Posterior cingulate gyrus (tissue), 11 donors: ENCODE results near the gene CCDC178.
"Not testable (repeated sequence)": the region's sequence is repeated elsewhere in the genome, so short reads cannot be mapped to it uniquely, and the experiment has no call there.

Source experiments
- DNase-seq, 10 donors: peaks; one replicate each; pipeline versions ENCODE4 v3.0.0 to v3.0.0-alpha.2; 2020 to 2021; ENCODE audit warnings: mixed read lengths in 3 of 10
- intact Hi-C: fragments of 100-400 bp; cut with DNase I; formaldehyde crosslinking; loops from one replicate; pipeline ENCODE4 v1.15.1; 2023

Gene CCDC178

GRCh38 chr18:33152376-33152775 lies 288.1 kb downstream of the CCDC178 start:
- intact Hi-C loops = no loop called here
- peak in 1 of 10 donors; percentile 12 for DNase-seq

GRCh38 chr18:33147811-33148210 lies 292.7 kb downstream of the CCDC178 start:
- intact Hi-C loops = not testable (repeated sequence)

DNA sequence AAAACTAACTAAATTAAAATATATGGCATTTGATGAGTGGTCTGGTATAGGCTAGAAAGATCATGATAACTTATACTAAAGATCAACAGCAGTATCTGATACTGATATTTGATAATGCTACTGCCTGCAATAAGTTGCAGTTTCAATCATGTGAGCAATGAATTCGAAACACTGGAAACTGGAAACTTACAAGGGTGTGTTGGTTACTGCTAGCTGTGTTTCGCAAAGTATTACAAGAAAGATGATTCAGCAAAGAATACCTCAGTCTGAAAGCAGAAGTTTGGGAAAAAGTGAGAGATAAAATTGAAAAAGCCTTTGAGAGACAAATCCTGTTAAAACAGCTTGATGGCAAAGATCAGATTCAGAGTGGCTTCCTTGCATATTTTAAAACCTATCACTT lies 294.5 kb downstream of the CCDC178 start:
- no peak for DNase-seq
- intact Hi-C loops = no loop called here

More at GRCh38 chr18:33147811-33148210, 292.7 kb downstream of the CCDC178 start:
- peak in 1 of 10 donors; percentile 41 for DNase-seq

DNA sequence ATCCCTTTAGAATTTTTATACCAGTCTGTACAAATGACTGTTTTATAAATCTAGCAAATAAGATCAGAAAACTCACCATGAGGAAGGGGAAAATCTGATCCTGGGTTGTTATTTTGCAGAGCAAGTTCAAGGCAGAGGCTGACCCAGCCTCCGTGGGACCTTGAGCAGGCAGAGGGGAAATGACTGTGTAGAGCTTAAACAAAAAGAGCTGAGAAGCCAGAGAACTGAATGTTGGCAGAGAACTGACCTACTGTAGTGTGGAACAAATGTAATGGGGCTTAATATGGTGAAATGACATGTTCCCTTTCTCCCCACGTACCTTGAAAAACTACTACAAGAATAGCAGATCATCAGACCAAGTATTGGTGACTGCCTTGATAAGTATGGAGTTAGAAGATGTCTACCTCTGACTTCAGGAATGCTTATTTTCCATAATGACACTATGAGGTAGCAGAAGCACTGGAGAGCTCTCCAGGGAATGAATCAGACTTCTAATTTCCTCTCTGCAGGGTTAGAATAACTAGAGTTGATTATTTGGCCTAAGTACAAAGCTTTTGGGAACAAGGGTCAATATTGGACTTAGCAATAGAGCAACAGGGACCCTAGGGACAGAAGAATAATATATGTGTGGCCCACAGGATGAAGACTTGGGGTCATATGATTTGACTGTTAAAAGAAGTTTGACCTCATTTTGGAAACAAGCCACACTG lies 304.4 kb downstream of the CCDC178 start:
- no peak for DNase-seq
- intact Hi-C loops = no loop called here

GRCh38 chr18:33132657-33133056 lies 307.9 kb downstream of the CCDC178 start:
- DNase-seq = no peak
- intact Hi-C loops = no loop called here

DNA sequence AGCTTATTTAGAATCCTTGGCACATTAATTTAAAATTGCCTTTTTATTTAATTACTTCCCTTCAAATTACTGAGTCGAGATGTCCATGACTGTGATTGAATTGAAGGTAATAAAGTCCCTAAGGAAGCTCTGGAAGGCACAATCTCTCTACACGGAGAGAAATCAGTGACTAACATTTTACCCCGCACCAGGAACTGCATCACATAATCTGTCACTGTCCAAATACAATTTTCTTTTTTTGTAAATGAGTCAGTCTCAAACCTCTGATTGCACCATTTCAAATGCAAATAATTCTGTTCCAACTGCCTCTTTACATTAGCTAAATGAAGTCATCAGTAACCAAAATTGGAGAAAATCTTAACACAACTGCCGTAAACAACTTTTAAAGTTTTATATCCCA lies 311.9 kb downstream of the CCDC178 start:
- DNase-seq = no peak

GRCh38 chr18:33123862-33124518 lies 316.5 kb downstream of the CCDC178 start:
- intact Hi-C loops = no loop called here
- no peak for DNase-seq

More for the DNA sequence above, 311.9 kb downstream of the CCDC178 start:
- intact Hi-C loops = no loop called here

- intact Hi-C loops = no loop called here
- DNase-seq = no peak
These were observed 324.1 kb downstream of the CCDC178 start for GRCh38 chr18:33116376-33116775.

DNA sequence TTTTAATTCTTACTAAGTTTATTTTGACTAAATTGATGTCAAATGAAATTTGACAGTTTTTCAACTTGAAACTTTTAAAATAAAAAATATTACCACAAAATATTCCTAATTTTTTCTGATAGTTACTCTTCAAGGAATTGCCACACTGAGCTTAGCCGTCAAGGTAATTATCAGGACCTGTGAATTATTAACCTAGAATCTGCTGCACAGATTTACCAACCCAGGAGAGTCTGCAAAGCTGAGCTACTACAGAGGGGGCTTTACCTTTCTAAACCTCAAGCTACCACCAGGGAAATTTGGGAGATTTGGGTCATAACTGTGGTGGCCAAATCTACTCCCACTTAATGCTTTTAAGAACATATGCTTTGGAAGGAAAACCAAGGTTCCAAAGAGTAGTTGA lies 324.6 kb downstream of the CCDC178 start:
- intact Hi-C loops = no loop called here
- no peak for DNase-seq

DNA sequence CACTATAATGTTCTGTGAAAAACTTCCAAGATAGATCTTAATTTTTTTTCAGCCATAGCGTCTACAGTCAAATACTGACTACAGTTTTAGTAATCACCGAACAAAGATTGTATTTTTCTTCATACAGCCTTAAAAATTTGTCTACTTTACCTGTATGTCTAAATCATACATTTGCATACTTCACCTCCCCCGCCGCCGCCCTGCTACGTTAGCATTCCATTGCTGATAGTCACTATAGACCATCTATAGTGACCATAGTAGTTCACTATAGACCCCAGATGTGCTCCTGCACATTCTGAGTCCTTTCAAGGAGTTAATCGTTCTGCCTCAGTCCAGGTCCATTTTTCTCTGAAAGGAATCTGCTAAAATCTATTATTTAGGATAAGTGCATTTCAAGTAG lies 325.0 kb downstream of the CCDC178 start:
- no peak for DNase-seq
- intact Hi-C loops = no loop called here

GRCh38 chr18:33114749-33115148 lies 325.8 kb downstream of the CCDC178 start:
- DNase-seq = no peak
- intact Hi-C loops = no loop called here

- DNase-seq = no peak
- intact Hi-C loops = no loop called here
These were observed 327.1 kb downstream of the CCDC178 start for GRCh38 chr18:33113416-33113815.

- DNase-seq = no peak
- intact Hi-C loops = no loop called here
These were observed 333.0 kb downstream of the CCDC178 start for GRCh38 chr18:33107511-33107910.

GRCh38 chr18:33101316-33101715 lies 339.2 kb downstream of the CCDC178 start:
- intact Hi-C loops = no loop called here
- no peak for DNase-seq

- intact Hi-C loops = no loop called here
- no peak for DNase-seq
These were observed 340.9 kb downstream of the CCDC178 start for GRCh38 chr18:33099626-33100025.

DNA sequence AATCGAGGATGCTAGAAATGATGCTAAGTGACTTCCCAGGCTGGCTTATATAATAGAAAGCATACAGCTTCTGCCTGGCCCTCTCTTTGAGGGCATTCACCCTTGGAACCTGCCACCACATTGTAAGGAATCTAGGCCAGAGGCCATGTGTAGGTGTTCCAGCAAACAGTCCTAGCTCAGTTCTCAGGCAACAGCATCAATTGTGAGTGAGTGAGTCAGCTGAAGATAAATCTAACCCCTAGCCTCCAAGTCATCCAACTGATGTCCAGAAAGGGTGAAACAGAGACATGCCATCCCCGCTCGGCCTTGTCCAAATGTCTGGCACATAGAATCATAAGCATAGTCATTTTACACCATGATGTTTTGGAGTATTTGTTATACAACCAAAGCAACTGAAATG lies 343.4 kb downstream of the CCDC178 start:
- no peak for DNase-seq
- intact Hi-C loops = no loop called here

DNA sequence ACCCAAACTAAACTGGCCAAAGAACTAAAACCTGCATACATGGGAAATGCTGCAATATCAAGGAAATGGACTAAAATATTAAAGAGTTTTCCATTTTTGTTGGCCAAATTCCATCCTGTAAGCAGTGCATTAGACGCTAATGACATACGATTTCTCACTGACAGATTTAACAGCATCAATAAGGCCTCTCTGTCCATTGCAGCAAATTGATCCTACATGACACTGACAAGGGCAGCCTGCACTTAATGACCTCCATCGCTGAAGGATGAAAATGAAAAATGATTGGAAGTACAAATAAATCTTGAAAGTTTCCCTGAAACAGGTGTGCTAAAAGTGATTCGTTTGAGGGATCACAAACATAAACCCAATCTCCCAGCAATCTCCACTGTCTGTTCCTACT lies 350.1 kb downstream of the CCDC178 start:
- intact Hi-C loops = no loop called here
- DNase-seq = no peak

DNA sequence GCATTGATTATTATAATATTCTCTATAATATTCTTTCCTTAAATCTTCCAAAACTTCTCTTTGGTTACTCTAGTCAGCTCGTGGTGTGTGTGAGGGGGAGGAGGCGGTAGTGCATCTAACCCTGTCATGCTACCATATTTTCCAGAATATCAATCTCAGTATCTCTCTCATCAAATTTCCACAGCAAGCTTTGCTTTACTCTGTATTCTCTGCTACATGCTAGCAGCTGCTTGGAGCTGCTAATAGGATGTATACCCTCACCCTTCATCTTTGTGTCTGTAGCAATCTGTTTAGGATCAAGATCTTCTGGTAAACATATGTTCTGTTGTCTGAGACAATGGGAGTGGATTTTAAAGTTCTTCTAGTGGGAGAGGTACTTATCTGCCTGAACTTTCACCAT lies 363.9 kb downstream of the CCDC178 start:
- intact Hi-C loops = no loop called here
- DNase-seq = no peak

GRCh38 chr18:33074125-33074524 lies 366.4 kb downstream of the CCDC178 start:
- DNase-seq = no peak
- intact Hi-C loops = no loop called here

GRCh38 chr18:33062834-33063364 lies 377.6 kb downstream of the CCDC178 start:
- peak in 1 of 10 donors; percentile 67 for DNase-seq
- intact Hi-C loops = no loop called here

DNA sequence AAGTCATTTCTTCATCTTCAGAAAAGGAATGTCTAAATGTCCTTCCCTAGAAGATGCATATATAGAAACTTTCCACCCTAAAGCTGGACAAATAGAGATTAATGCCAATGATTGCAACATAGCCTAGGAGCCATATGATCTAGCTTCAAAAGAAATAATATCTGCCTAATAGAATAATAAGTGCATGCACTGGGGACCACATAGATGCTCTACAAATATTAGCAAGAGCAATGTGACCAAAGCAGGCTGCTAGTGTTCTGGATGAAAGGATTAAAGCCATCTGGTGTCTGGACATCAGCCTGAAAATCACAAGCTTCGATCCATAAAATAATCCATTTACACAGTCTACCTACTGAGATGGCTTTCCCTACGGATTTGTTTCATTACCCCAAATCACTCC lies 387.6 kb downstream of the CCDC178 start:
- DNase-seq = no peak
- intact Hi-C loops = no loop called here

DNA sequence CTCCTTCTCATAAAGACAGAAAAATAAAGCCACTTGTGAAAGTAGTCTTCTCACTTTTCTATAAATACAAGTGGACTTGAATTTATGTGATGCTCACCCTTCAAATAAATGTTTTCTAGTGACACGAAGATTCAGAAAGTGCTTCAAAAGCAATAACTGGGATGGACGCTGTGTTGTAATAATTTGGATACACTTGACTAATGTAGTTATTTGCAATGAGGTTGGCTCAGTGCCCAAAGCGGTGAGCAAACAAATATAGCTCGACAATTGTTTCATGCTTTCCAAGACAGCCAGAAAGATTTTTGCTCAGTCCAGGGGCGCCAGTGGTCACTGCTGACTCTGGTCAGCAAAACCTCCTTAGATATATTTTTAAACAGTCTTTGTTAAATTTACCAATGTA lies 389.1 kb downstream of the CCDC178 start:
- intact Hi-C loops = no loop called here
- no peak for DNase-seq
